ENCODE results near the gene GALNT17.
"Not testable (repeated sequence)": the region's sequence is repeated elsewhere in the genome, so short reads cannot be mapped to it uniquely, and the experiment has no call there.

Gene GALNT17

GRCh38 chr7:71237945-71238344, 106.0 kb downstream of the GALNT17 start:
- no peak for DNase-seq

- no peak for DNase-seq
Observed at GRCh38 chr7:71238581-71239295, 106.8 kb downstream of the GALNT17 start.

- DNase-seq = no peak
Observed at GRCh38 chr7:71239586-71240268, 107.8 kb downstream of the GALNT17 start.

GRCh38 chr7:71243736-71244410, 111.9 kb downstream of the GALNT17 start:
- DNase-seq = no peak

GRCh38 chr7:71245038-71245437, 113.1 kb downstream of the GALNT17 start:
- no peak for DNase-seq

- no peak for DNase-seq
Observed at GRCh38 chr7:71251706-71252105, 119.8 kb downstream of the GALNT17 start.

GRCh38 chr7:71254751-71255150, 122.8 kb downstream of the GALNT17 start:
- no peak for DNase-seq

- no peak for DNase-seq
Observed at GRCh38 chr7:71255537-71256178, 123.7 kb downstream of the GALNT17 start.

GRCh38 chr7:71261066-71261465, 129.1 kb downstream of the GALNT17 start:
- DNase-seq = no peak

- DNase-seq = not testable (repeated sequence)
Observed at GRCh38 chr7:71262834-71263233, 130.9 kb downstream of the GALNT17 start.

GRCh38 chr7:71264005-71264404, 132.1 kb downstream of the GALNT17 start:
- DNase-seq = no peak

GRCh38 chr7:71266912-71267311, 135.0 kb downstream of the GALNT17 start:
- no peak for DNase-seq

GRCh38 chr7:71267734-71268469, 136.0 kb downstream of the GALNT17 start:
- DNase-seq = no peak

- DNase-seq = no peak
Observed at GRCh38 chr7:71270558-71270957, 138.6 kb downstream of the GALNT17 start.

GRCh38 chr7:71271203-71271602, 139.3 kb downstream of the GALNT17 start:
- no peak for DNase-seq

GRCh38 chr7:71272509-71273490, 140.9 kb downstream of the GALNT17 start:
- no peak for DNase-seq

- DNase-seq = no peak
Observed at GRCh38 chr7:71278257-71278656, 146.3 kb downstream of the GALNT17 start.

GRCh38 chr7:71281261-71281660, 149.3 kb downstream of the GALNT17 start:
- DNase-seq = no peak

GRCh38 chr7:71283802-71284201, 151.9 kb downstream of the GALNT17 start:
- no peak for DNase-seq

GRCh38 chr7:71285571-71286145, 153.7 kb downstream of the GALNT17 start:
- no peak for DNase-seq

- no peak for DNase-seq
Observed at GRCh38 chr7:71286336-71286735, 154.4 kb downstream of the GALNT17 start.

Measured in NCI-H226 (cell line).